Frontal cortex (tissue), 4 donors: ENCODE data around the gene RCBTB2. TPM values are rescaled to one million over a fixed set of nuclear protein-coding genes. Genes with fewer than 3 reads are reported as not detected.

Experiments
- DNase-seq, 2 donors: peaks; one replicate each; pipeline ENCODE4 v3.0.0; 2012; ENCODE audit warnings: low spot score in 2 of 2
- FAIRE-seq: peaks from 2 replicates; lab custom pipeline; 2012; peaks lifted over from hg19 to GRCh38; lab: Jason Lieb, UNC
- total RNA-seq: library from RNA; depleted of rRNA; stranded (reverse); fragments of >200 nt; gene quantifications from one replicate; pipeline ENCODE4 v1.2.3, GENCODE V29; 2014
- donor health status: control.
- donor health status: control.
- donor health status: control.

The RCBTB2 gene
- total RNA-seq, 1 donor from 2014 or later: 33.0 TPM

- FAIRE-seq: no peak
- DNase-seq: no peak
Measured at GRCh38 chr13:48501705-48502104, 31.2 kb downstream of the RCBTB2 start.

GRCh38 chr13:48500652-48501197, 32.2 kb downstream of the RCBTB2 start:
- peak in 1 of 2 donors; percentile 33 for DNase-seq
- FAIRE-seq: no peak

- no peak for FAIRE-seq
Measured at GRCh38 chr13:48497669-48498068, 35.2 kb downstream of the RCBTB2 start.

GRCh38 chr13:48496271-48497161, 36.4 kb downstream of the RCBTB2 start:
- FAIRE-seq: no peak
- no peak for DNase-seq

More at GRCh38 chr13:48497669-48498068, 35.2 kb downstream of the RCBTB2 start:
- DNase-seq: no peak

- FAIRE-seq: no peak
Measured at GRCh38 chr13:48494874-48495273, 38.0 kb downstream of the RCBTB2 start.

GRCh38 chr13:48493851-48494250, 39.0 kb downstream of the RCBTB2 start:
- DNase-seq (no peak), FAIRE-seq (no peak)

More at GRCh38 chr13:48494874-48495273, 38.0 kb downstream of the RCBTB2 start:
- no peak for DNase-seq

GRCh38 chr13:48493066-48493765, 39.7 kb downstream of the RCBTB2 start:
- FAIRE-seq: no peak
- DNase-seq: no peak

GRCh38 chr13:48492470-48493065, 40.3 kb downstream of the RCBTB2 start:
- no peak for DNase-seq
- FAIRE-seq: no peak

- no peak for FAIRE-seq
- DNase-seq: no peak
Measured at GRCh38 chr13:48492096-48492440, 40.8 kb downstream of the RCBTB2 start.

GRCh38 chr13:48491423-48492095, 41.3 kb downstream of the RCBTB2 start:
- FAIRE-seq (no peak), DNase-seq (no peak)

GRCh38 chr13:48490241-48490640, 42.6 kb downstream of the RCBTB2 start:
- FAIRE-seq (no peak), DNase-seq (no peak)

GRCh38 chr13:48489666-48490065, 43.2 kb downstream of the RCBTB2 start:
- DNase-seq: no peak
- FAIRE-seq: no peak

GRCh38 chr13:48488995-48489394, 43.9 kb downstream of the RCBTB2 start:
- DNase-seq (no peak), FAIRE-seq (no peak)

GRCh38 chr13:48487968-48488367, 44.9 kb downstream of the RCBTB2 start:
- FAIRE-seq (no peak), DNase-seq (no peak)

- FAIRE-seq: no peak
- DNase-seq: no peak
Measured at GRCh38 chr13:48486836-48487235, 46.0 kb downstream of the RCBTB2 start.

- no peak for DNase-seq
Measured at GRCh38 chr13:48486362-48486761, 46.5 kb downstream of the RCBTB2 start.

GRCh38 chr13:48485432-48485831, 47.4 kb downstream of the RCBTB2 start:
- FAIRE-seq: no peak
- no peak for DNase-seq

More at GRCh38 chr13:48486362-48486761, 46.5 kb downstream of the RCBTB2 start:
- FAIRE-seq: no peak

GRCh38 chr13:48483575-48483974, 49.3 kb downstream of the RCBTB2 start:
- DNase-seq (no peak), FAIRE-seq (no peak)

GRCh38 chr13:48478391-48478790, 54.5 kb downstream of the RCBTB2 start:
- no peak for DNase-seq
- no peak for FAIRE-seq
